Measurements from ENCODE around the gene GPLD1. TPM values are rescaled to one million over a fixed set of nuclear protein-coding genes. Genes with fewer than 3 reads are reported as not detected.
"Not testable (repeated sequence)": the region's sequence is repeated elsewhere in the genome, so short reads cannot be mapped to it uniquely, and the experiment has no call there.

The GPLD1 gene, protein sequence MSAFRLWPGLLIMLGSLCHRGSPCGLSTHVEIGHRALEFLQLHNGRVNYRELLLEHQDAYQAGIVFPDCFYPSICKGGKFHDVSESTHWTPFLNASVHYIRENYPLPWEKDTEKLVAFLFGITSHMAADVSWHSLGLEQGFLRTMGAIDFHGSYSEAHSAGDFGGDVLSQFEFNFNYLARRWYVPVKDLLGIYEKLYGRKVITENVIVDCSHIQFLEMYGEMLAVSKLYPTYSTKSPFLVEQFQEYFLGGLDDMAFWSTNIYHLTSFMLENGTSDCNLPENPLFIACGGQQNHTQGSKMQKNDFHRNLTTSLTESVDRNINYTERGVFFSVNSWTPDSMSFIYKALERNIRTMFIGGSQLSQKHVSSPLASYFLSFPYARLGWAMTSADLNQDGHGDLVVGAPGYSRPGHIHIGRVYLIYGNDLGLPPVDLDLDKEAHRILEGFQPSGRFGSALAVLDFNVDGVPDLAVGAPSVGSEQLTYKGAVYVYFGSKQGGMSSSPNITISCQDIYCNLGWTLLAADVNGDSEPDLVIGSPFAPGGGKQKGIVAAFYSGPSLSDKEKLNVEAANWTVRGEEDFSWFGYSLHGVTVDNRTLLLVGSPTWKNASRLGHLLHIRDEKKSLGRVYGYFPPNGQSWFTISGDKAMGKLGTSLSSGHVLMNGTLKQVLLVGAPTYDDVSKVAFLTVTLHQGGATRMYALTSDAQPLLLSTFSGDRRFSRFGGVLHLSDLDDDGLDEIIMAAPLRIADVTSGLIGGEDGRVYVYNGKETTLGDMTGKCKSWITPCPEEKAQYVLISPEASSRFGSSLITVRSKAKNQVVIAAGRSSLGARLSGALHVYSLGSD
- 0.18 TPM in 1 of 2 replicates, not detected in the other for total RNA-seq

DNA sequence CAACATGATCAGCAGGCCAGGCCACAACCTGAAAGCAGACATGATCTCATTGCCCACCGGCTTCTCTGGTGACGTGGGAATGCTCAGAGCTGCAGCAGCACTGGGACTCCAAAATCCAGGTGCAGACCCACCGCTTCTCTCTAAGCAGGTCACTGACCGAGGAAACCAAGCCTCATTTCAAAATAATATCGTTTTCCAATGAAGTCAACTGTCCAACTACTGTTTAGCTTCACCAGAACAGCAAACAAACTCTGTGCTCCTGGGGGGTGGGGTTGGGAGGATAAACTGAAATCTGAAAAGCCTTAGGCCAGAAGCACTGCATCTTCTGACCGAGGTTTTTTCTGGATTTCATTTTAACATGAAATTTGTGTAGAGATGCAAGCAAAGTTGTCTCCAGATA lies at the start of gene GPLD1:
GPLD1 (minus strand) TSS at position 109 of the 400 bp plus-strand sequence; CDS start at position 42, 67 bp downstream.
- DNase-seq (ENCODE audit: extremely low read depth, low read depth, low spot score), result no peak

DNA sequence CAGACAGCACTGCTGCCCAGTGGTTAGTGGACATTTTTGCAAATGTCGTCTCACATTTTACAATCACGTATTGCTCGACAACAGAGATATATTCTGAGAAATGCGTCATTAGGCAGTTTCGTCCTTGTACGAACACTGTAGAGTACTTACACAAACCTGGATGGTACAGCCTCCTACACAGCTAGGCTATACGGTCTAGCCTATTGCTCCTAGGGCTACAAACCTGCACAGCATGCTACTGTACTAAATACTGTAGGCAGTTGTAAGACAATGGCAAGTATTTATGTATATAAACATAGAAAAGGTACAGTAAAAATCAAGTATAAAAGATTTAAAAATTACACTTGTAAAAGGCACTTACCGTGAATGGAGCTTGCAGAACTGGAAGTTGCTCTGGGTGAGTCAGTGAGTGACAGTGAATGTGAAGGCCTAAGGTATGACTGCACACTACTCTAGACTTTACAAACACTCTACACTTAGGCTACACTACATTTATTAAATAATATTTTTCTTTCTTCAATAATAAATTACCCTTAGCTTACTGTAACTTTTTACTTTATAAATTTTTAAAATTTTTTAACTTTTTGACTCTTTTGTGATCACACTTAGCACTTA lies 48.5 kb upstream of the GPLD1 start:
- no peak for DNase-seq (ENCODE audit: extremely low read depth, low read depth, low spot score)

DNA sequence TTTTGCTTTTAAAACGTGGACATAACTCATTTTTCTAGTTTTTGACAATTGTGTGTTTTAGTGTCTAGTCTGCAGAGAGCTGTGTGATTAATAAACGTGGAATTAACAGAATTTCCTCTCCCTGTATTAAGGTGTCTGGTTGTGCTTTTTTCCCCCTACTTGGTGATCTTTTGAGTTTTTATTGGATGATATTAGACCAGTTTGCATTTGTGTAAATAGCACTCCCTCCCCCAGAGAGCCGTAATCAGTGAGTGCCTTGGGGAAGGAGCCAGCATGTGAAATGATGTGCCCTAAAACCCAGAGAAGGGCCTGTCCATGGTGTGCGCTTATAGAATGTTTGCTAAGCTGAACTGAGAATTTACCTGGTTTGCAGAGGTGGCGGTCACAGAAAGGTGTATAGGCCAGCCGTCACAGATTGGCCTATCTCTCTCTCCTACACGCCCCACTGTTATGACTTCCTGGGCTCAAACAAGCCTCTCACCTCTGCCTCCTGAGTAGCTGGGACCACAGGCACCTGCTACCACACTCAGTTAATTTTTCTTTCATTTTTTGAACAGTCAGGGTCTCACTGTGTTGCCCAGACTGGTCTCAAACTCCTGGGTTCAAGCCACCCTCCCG lies 47.8 kb upstream of the GPLD1 start:
- no peak for DNase-seq (ENCODE audit: extremely low read depth, low read depth, low spot score)

DNA sequence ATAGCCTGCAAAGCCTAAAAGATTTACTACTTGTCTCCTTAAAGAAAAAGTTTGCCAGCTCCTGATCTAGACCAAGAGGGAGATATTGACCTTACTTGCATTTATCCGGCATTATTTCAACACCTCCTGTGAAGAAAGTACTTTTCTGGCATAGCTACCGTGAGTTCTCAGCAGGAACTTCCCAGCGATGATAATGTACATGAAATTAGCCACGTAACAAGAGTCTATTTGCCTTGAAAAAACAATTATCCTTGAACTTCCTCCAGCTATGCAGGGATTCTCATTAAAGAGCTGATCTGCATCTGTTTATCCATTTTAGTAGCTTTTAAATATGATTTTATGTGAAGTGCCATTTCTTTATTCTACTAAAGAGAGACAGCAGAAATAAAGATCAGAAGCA lies 47.1 kb upstream of the GPLD1 start:
- no peak for DNase-seq (ENCODE audit: extremely low read depth, low read depth, low spot score)

DNA sequence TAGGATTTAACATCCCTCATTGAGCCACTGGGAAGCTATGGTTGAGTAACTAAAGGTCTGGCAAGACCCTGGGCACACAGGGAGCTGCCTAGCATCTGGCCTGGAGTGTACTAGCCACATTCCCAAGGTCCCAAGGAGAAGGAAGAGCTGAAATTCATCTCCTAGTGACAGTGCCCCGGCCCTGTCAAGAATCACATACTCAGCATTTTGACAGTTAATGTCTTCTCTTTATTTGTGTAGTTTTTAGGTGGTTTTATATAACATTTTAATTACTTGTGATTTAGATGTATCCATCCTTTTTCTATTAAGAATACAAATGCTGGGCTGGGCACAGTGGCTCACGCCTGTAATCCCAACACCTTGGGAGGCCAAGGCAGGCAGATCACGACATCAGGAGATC lies 45.8 kb upstream of the GPLD1 start:
- no peak for DNase-seq (ENCODE audit: extremely low read depth, low read depth, low spot score)

DNA sequence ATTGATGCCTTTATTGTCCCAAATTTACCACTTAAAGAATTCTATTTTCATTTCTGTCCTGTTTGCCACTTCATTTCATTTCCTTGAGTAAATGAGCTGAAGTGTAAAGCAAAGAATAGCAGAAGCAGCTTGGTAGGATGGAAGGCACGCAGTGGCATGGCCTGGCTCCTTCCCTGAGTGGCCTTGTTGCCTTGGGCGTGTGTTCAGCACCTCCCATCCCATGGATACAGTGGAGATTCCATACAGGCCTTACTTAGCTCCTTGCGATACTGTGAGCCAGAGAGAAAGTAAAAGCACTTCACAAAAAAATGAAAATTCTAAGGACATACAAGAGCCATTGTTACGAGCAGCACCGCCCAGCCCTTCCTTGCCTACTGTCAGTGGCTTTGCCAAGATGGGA lies 45.0 kb upstream of the GPLD1 start:
- no peak for DNase-seq (ENCODE audit: extremely low read depth, low read depth, low spot score)

DNA sequence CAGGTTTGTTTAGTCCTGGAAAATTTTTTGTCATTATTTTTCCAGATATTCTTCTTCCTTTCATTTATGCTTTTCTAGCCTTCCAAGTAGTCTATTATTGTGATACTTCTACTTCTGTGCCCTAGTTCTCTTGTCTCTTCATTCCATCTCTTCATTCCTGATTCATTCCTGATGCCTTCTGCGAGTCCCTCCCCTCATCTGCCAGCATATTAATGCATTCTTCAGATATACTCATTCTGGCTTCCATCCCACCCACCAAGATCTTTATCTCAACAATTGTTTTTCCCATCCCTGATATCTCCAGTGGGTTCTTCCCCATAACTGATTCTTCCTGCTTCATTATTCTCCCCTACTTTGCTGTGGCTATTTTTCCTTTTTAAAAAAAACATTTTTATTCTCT lies 40.6 kb upstream of the GPLD1 start:
- DNase-seq (ENCODE audit: extremely low read depth, low read depth, low spot score), result no peak

DNA sequence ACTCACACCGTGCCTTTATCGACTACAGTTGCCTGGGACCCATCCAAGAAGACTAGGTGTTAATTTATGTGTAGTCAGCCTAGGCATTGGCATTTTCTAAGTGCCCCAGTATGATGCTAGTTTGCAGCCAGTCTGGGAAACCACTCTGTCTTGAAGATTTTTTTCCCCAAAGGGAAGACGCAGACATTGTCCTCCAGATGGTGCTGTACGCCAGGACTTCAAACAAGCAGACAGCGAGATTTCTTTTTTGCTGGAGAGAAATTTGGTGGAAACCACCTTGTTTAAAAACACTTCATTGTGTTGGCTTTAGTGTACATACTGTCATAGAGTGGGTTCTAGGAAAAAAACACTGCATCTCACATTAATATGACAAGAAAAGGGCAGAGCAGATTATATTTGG lies 35.4 kb upstream of the GPLD1 start:
- peak; percentile 7 for DNase-seq (ENCODE audit: extremely low read depth, low read depth, low spot score)

DNA sequence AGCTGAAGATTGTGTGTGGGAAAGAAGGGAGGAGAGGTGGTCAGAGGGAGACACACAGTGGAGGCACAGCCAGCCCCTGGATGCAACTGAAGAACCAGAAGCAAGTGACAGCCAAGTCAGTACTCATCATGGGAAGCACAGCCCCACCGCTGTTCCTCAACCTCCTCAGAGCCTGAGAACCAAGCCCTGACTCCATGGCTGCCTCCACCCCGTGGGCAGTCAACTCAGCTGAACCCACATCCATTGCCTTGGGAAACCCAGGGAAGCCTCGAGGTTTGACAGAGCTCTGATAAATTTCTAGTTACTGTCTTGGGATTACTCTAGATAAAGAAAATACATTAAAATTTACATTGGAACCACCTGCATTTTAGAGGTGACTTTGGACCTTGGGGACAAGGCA lies 35.0 kb upstream of the GPLD1 start:
- no peak for DNase-seq (ENCODE audit: extremely low read depth, low read depth, low spot score)

DNA sequence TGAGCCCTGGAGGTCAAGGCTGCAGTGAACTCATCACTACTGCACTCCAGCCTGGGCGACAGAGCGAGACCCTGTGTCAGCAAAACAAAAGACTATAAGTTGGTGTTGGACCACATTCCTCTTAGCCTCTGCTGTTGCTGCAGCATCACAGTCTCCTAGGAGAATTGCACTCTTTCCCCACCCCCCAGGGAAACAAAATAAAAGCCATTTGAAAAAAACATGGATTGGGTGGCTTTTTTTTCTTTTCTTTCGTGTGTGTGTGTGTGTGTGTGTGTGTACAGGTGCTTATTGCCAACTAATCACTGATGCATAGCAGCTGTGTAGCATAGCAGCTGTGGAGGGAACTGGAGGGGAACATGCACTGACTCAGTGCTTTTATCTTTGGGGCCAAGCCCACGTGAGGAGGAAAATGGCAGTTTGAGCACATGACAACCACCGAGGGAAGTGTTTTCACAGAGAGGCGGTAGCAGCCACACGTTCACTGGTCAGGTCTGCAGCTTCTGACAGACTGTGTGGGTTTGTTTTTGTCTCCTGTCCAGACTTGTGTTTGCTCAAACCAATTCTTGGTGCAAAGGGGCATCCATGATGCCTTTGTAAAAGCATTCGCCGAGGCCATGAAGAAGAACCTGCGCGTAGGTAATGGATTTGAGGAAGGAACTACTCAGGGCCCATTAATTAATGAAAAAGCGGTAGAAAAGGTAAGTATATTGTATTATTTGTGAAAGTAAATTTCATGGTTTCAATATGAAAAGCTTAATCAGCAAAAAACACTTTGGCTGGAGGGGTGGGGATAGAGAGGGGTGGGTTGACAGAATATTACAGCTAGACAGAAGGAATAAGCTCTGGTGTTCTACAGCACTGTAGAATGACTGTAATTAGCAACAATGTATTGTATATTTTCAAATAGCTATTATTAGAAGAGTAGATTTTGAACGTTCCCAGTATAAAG lies 33.1 kb upstream of the GPLD1 start:
- no peak for DNase-seq (ENCODE audit: extremely low read depth, low read depth, low spot score)

DNA sequence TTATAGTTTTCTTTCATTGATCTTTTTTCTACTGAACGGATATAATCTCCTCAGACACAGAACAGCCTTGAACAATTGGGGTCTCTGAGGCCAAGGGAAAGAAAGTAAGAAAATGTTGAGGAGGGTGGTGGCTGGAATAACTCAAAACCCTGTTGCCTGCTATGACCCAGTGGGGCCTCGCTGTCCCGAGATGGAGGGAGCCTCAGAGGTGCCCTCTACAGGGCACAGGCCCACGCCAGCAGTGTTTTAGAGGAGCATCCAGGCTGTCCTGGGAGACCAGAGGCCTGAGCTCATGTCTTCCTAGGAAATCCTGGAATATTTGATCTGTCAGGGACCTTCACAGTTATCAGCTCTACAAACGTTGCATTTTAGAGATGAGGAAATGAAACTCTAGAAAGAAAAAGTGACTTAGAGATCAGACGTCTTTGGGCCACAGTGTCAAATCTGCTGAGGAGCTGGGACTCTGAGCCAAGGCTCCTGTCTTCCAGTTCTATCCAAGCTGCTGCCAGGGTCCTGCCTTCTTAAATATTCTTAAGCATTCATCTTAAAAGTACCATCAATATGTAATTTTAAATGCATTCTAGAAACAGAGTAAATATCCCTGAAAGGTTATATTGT lies 31.7 kb upstream of the GPLD1 start:
- no peak for DNase-seq (ENCODE audit: extremely low read depth, low read depth, low spot score)

DNA sequence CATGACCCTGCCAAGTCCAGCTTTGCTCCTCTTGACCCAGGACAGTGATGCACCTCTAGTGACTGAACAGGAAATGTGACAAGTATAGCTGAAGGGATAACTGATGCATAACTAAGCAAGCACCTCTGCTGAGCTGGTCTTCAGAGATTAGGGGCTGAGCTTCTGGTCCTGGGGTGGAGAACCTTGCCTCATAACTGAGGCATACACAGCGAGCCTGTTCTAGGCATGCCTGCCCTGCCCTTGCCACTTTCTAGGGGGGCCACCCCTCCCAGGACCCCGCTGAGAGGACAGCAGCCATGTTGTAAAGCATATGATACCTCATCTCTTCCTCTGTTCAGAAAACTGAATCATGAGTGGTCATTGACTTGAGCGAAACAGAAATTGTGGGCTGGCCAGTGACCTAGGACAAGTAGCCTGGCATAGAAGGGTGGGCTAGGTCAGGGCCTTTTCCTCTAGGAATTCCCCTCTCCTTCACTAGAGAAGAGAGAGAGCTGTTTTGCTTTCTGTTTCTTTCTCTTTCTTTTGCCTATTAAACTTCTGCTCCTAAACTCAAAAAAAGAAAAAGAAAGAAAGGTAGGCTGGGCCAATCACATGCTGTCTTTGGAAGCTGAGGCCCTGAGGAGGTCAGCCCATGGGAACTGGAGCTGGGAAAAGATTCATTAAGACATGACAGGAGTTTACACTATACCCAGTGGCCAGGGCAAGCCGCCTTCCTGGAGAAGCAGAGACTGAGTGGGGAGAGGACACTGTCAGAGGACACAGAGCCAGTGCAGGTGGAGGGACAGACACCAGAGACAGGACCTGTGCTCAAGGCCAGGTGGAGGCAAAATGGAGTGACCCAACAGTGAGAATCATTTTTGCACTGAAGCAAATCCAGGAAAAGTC lies 28.5 kb upstream of the GPLD1 start:
- DNase-seq (ENCODE audit: extremely low read depth, low read depth, low spot score), result no peak

DNA sequence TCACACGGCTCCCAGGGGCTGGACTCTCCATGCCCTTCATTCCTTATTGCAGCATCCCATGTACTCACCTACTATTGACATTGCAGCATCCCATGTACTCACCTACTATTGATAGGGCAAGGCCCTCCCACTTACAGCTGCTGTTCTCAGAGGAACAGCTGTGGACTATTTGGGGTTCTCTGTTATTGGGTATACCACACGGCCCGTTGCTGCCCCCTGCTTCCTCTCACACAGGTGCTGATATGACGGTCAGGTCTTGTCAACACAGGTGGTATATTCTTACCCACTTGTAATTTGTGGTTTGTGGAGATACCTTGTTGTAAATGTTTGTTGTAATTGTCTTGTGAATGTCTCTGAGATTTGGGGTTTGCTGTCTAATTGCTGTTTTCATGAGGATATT lies 24.2 kb upstream of the GPLD1 start:
- DNase-seq (ENCODE audit: extremely low read depth, low read depth, low spot score), result no peak

DNA sequence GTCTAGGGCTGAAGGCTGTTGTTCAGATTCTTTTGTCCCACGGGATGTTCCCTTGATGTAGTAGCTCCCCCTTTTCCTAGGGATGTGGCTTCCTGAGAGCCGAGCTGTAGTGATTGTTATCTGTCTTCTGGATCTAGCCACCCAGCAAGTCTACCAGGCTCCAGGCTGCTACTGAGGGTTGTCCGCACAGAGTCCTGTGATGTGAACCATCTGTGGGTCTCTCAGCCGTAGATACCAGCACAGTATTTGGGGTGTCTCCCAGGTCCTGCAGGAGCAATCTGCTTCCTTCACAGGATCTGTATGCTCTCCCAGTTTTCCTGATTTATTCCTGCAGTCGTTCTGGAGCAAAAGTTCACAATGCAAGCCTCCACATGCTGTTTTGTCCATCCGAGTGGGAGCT lies 22.6 kb upstream of the GPLD1 start:
- DNase-seq (ENCODE audit: extremely low read depth, low read depth, low spot score), result not testable (repeated sequence)

DNA sequence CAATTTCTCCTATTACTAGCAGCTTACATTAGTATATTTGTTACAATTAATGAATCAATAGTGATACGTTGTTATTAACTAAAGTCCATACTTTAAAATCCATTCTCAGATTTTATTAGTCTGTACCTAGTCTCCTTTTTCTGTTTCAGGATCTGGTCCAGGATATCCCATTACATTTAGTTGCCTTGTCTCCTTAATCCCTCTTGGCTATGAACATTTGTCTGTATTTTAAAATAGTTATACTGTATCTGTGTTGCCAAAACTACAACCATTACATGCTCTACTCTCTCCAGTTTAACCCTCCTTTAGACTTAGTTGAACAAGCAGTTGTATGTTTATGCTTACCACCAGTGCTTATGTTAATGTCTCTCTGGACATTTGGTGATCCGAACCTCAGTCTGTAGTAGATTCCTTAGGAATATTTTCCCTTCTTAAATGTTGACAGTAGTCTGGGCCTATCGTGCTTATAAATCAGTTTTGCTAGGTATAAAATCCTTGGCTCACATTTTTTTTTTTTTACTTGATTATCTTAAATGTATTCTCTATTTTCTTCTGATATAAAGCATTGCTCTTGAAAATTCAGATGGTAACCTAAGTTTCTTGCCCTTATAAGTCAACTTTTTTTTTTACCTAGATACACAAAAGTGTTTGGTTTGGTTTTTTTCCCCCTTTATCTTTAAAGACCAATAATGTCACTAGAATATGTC lies 17.6 kb upstream of the GPLD1 start:
- no peak for DNase-seq (ENCODE audit: extremely low read depth, low read depth, low spot score)

DNA sequence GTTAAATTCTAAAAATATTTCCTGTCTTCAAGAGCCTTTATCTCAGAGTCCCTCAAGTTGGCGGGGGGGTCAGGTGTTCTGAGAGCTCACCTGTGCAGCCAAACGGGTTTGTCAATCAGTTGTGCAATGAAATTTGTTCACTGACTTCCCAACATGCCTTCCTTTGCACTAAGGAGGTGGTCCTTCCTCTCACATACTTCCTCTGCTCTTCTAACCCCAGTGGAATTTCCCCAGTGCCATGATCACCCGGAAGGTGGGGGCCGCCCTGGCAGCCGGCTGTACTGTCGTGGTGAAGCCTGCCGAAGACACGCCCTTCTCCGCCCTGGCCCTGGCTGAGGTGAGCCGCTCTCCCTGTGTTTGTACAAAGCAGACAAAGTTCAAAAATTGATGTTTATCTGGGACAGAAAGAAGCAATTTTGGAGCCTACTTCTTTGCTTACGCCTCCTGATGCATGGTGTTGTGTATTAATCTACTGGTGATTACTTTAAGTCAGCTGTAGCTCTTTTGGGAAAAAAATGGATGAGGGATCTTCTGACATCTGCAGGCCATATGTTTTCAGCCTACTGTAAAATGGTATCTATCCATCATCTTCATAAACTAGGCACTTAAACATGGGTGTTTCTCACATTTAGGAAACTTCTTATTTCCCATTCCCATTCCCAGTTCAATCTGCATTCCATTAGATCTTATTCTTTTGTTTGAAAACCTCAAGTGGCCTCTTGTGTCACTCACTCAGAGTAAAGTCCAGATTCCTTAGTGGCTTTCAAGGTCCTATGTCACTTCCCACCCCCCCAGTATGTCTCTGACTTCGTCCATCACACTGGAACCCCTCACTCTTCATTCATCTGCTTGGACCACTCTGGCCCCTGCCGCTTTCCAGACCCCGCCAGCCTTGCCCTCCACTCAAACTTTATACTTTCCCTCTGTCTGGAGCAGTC lies 15.5 kb upstream of the GPLD1 start:
- DNase-seq (ENCODE audit: extremely low read depth, low read depth, low spot score), result no peak

DNA sequence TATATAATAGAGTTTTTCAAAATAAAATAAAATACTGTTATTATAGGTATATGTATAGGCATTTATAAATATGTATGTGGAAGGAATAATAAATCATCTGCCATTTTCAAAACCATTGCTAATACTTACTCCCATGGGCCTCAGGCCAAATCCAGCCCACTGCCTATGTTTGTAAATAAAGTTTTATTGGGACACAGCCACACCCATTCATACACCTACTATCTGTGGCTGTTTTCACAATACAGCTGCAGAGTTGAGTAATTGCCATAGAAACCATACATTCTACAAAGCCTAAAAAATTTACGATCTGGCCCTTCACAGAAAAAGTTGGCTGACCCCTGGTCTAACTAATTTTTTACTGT lies 14.9 kb upstream of the GPLD1 start:
- DNase-seq (ENCODE audit: extremely low read depth, low read depth, low spot score), result no peak

All from glomerular endothelial cell (primary cell).